Ectodermal cell (in vitro differentiated cells): ENCODE data around the gene MBD3.

Experiments
- H3K27ac ChIP-seq: 2 replicates; pipeline ENCODE4 v1.7.0; 2013; ENCODE audit warnings: mild to moderate bottlenecking, low read depth, low read length; ENCODE audit not compliant: insufficient read depth, poor library complexity, severe bottlenecking
- H3K27me3 ChIP-seq: 2 replicates; pipeline ENCODE4 v1.7.0; 2013; ENCODE audit warnings: mild to moderate bottlenecking, low read length; ENCODE audit not compliant: insufficient read depth, control insufficient read depth, poor library complexity, severe bottlenecking
- H3K36me3 ChIP-seq: one replicate; pipeline ENCODE4 v1.7.0; 2013; ENCODE audit warnings: low read length; ENCODE audit not compliant: control insufficient read depth, insufficient read depth
- H3K4me1 ChIP-seq: one replicate; pipeline ENCODE4 v1.7.0; 2013; ENCODE audit warnings: low read length; ENCODE audit not compliant: control insufficient read depth, insufficient read depth
- H3K4me3 ChIP-seq: 2 replicates; pipeline ENCODE4 v1.7.0; 2013; ENCODE audit warnings: low read depth, low read length, control low read depth; ENCODE audit not compliant: insufficient read depth
- H3K9me3 ChIP-seq: 2 replicates; pipeline ENCODE4 v1.7.0; 2013; ENCODE audit warnings: mild to moderate bottlenecking, low read length, moderate library complexity; ENCODE audit not compliant: control insufficient read depth
- WGBS, 2 experiments: methylation state at CpG; one replicate each; pipeline ENCODE4 v1.1.7; 2013; ENCODE audit warnings: missing lambda C conversion rate in 2 of 2; 5-methylcytosine and 5-hydroxymethylcytosine counted together

The MBD3 gene

DNA sequence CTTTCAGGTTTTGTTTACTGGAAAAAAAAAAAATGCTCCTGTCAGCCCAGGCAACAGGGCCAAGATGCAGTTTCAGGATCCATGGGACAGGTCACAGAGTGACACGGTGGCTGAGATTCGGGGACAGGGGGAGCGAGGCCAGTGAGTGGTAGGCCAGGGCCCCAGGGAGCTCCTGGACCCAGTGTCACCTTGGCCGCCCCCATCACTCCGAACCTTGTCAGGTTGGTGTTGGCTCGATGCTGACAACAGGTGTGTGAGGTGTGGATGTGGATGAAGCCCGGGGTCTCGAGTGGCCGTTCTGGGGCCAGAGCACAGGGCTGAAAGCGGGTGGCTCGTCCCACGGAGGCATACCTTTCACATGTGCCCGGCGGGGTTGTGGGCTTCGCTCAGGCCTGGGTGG lies 18.7 kb upstream of the MBD3 start:
- Histone ChIP-seq H3K4me1 (no peaks in the 10 kb centered on the region), H3K27ac (no peak overlapping the region), H3K4me3 (no peak overlapping the region), H3K36me3 (peaks cover 49% of the 10 kb centered on the region), H3K27me3 (no peaks in the 10 kb centered on the region), H3K9me3 (no peaks in the 10 kb centered on the region)
- 96% methylated on average over 15 of the region's 15 CpGs for WGBS, 2 experiments

DNA sequence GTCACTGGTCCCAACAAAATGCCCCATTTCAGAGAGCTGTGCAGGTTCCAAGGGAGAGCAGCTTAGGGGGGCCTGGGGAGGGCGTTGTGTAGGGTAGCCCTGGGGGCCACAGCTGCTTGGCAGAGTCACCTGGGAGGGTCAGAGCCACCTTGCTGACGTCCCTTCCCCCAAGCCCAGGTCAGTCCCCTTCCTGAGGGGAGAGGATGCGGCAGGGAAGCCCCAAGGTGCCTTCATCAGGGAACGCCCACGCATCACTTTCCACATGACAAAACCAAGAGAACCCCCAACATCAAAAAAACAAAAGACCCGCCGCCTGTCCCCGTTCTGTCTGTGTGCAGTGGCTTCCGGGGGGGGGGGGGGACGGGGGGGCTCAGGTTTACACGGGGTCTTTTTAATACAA lies 17.9 kb upstream of the MBD3 start:
- Histone ChIP-seq H3K27ac (no peak overlapping the region), H3K27me3 (no peaks in the 10 kb centered on the region), H3K36me3 (peaks cover 44% of the 10 kb centered on the region), H3K9me3 (no peaks in the 10 kb centered on the region), H3K4me1 (no peaks in the 10 kb centered on the region), H3K4me3 (no peak overlapping the region)
- WGBS, 2 experiments: 84 to 93% methylated on average over 9 to 11 of the region's 11 CpGs

DNA sequence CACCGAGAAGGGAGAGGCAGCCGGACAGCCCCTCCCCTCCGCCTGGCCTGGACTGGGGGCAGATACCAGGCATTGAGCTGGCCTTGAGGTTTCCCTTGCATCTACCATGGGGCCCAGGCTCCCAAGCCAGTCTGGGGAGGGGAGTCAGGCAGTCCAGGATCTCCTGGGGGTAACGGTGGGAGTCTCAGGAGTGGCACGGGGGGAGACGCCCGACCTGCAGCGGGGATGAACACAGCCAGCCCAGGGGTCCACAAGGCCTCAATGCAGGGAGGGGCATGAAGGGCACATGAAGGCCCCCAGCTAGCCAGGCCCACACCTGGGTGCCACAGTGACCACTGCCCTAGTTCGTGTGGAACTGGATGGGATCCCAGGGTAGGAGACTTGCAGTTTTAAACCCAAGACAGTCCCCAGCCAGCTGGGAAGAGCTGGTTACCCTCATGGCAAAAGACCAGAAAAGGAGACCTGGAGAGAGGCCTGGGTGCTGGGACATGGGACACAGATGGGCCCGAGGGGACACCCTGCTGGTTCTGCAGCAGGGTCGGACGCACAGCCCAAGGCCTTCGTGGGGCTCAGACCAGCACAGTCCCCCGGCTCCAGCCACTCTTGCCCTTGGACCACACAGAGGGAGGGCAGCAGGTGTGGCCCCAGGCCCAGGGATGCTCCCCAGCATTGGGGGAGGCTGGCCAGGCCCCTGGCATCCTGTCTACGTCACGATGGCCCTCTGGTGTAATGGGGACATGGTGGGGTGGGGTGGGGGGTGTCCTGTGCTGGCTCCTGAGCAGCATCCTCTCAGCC lies 17.2 kb upstream of the MBD3 start:
- Histone ChIP-seq H3K27me3 (no peaks in the 10 kb centered on the region), H3K36me3 (peaks cover 37% of the 10 kb centered on the region), H3K9me3 (no peaks in the 10 kb centered on the region), H3K4me3 (no peak overlapping the region), H3K27ac (no peak overlapping the region), H3K4me1 (no peaks in the 10 kb centered on the region)
- 95 to 96% methylated on average over 16 of the region's 16 CpGs for WGBS, 2 experiments

GRCh38 chr19:1609103-1609396 lies 16.4 kb upstream of the MBD3 start:
- Histone ChIP-seq H3K9me3 (no peaks in the 10 kb centered on the region), H3K4me1 (no peaks in the 10 kb centered on the region), H3K27ac (no peak overlapping the region), H3K27me3 (no peaks in the 10 kb centered on the region), H3K4me3 (no peak overlapping the region), H3K36me3 (peaks cover 29% of the 10 kb centered on the region)
- 90 to 92% methylated on average over 10 of the region's 10 CpGs for WGBS, 2 experiments

DNA sequence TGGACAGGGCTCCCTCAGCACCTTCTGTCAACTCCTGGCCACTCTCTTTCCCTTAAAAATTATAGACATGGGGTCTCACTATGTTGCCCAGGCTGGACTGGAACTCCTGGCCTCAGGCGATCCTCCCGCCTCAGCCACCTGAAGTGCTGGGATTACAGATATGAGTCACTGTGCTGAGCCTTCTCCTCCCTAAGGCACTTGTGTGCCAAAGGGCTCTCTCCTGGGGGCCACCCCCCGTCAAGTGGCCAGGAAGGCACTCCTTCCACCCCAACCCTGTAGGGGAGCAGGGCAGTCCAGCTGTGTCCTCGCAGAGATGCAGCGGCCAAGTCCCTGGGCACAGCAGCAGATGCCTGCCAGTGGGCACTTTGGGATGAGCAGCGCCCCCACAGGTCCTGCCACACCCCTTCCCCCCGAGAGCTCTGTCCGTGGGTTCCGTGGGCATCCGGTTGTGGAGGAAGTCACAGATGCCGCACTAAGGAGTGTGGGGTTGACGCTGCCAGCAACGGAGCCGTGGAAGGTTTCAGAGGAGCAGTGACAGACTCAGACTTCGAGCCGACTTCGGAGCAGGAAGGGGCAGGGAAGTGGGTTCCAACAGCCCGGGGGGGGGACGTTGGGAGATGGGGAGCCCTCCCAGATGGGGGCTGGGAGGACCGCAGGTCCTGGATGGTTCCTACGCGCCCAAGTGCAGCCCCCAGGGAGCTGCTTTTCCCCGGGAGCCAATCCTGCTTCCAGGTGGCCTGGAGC lies 15.9 kb upstream of the MBD3 start:
- H3K4me1 ChIP-seq: no peaks in the 10 kb centered on the region
- H3K27me3 ChIP-seq: no peaks in the 10 kb centered on the region
- H3K9me3 ChIP-seq: no peaks in the 10 kb centered on the region
- H3K27ac ChIP-seq: no peak overlapping the region
- WGBS, 2 experiments: 92 to 94% methylated on average over 23 of the region's 23 CpGs
- H3K4me3 ChIP-seq: no peak overlapping the region
- peaks cover 23% of the 10 kb centered on the region for H3K36me3 ChIP-seq

GRCh38 chr19:1606138-1606651 lies 13.5 kb upstream of the MBD3 start:
- Histone ChIP-seq H3K4me3 (peak overlapping the region; percentile 84), H3K27ac (peak overlapping the region; percentile 96), H3K9me3 (no peaks in the 10 kb centered on the region), H3K36me3 (peaks cover 5% of the 10 kb centered on the region), H3K4me1 (no peaks in the 10 kb centered on the region), H3K27me3 (no peaks in the 10 kb centered on the region)
- WGBS, 2 experiments: 56 to 58% methylated on average over 16 of the region's 16 CpGs

DNA sequence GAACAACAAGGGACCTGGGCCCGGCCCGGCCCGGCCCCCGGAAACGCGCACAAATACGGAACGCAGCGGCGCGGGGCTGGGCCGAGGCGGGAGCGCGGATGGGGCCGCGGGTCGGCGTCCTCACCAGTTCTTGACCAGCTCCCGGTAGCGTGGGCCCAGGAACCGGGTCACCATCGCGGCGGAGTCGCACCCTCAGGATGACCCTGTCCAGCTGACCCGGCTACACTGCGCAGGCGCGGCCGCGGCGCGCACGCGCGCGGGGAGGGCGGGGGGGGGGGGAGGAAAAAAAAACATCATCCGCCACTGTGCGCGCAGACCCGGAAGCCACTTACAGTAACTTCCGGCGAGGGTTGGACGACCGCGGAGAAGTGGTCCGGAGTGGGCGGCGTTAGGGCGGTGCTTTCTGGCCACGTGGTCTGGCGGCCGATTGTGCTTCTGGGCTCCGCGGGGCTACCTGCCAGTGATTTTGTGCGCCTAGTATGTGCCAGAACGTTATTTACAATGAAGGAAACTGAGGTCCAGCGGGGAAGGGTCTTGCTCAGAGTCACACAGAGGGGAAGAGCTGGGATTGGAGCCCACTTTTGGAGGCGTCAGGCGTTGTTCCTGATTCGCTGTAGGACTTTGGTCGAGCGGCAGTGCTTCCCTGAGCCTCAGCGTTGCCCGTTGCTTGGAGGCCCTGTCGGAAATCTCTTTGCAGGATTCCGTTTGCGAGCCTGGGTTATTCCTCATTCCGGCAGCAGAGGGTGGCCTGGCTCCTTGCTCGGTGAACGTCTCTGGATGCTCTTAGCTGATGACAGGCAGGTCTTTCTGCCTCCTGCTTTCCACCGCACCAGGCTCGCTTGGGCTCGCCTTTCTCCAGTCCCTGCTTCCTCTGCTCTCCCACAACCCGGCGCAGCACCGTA lies 12.8 kb upstream of the MBD3 start, which contains the start of gene UQCR11:
TSS of gene UQCR11 (minus strand) at position 227 of the 902 bp plus-strand sequence. CDS start at position 174, 53 bp downstream.
- H3K27me3 ChIP-seq: no peaks in the 10 kb centered on the region
- peak within 1 kb of the TSS; percentile 96 for H3K27ac ChIP-seq
- peak within 1 kb of the TSS; percentile 84 for H3K4me3 ChIP-seq
- H3K9me3 ChIP-seq: no peaks in the 10 kb centered on the region
- no peaks in the 10 kb centered on the region for H3K4me1 ChIP-seq
- 0 to 1% methylated on average over 79 of the region's 79 CpGs for WGBS, 2 experiments
- peaks cover 2% of the 10 kb centered on the region for H3K36me3 ChIP-seq

DNA sequence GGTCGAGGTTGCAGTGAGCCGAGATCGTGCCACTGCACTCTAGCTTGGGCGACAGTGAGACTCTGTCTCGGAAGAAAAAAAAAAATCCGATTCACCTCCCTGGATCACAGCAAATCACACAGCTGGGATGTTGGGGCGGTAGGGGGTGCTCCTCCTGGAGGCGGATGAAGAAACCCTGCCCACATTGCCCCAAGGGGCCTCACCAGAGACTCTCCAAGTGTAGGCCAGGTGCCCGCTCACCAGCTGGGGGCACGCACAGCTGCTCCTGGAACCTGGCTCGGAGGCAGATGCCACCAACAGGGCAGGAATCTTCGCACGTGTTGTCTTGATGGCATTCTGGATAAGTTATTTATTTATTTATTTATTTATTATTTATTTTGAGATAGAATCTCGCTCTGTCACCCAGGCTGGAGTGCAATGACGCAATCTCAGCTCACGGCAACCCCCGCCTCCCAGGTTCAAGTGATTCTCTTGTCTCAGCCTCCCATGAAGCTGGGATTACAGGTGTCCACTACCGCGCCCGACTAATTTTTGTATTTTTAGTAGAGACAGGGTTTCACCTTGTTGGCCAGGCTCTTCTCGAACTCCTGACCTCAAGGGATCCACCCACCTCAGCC lies 9.5 kb upstream of the MBD3 start:
- 95 to 97% methylated on average over 19 to 21 of the region's 21 CpGs for WGBS, 2 experiments
- H3K36me3 ChIP-seq: peaks cover 8% of the 10 kb centered on the region
- H3K27ac ChIP-seq: no peak overlapping the region

DNA sequence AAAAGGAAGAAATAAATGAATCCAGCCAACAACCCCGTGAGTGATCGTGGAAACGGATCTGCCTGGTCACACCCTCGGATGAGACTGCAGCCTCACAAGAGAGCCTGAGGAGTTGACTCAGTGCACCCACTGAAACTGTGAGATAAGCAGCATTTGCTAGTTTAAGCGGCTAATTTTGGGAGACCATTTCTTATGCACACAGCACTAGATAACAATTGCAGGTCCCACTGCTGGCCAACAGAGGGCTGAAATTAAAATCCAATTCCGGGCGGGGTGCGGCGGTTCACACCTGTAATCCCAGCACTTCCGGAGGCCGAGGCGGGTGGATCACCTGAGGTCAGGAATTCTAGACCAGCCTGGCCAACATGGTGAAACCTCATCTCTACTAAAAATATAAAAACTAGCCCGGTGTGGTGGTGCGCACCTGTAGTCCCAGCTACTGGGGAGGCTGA lies 9.0 kb upstream of the MBD3 start:
- Histone ChIP-seq H3K27ac (no peak overlapping the region), H3K9me3 (no peaks in the 10 kb centered on the region), H3K4me3 (no peak overlapping the region), H3K36me3 (peaks cover 11% of the 10 kb centered on the region), H3K4me1 (no peaks in the 10 kb centered on the region), H3K27me3 (no peaks in the 10 kb centered on the region)
- 92 to 94% methylated on average over 14 of the region's 14 CpGs for WGBS, 2 experiments

More for the DNA sequence above, 9.5 kb upstream of the MBD3 start:
- H3K4me1 ChIP-seq: no peaks in the 10 kb centered on the region
- no peaks in the 10 kb centered on the region for H3K27me3 ChIP-seq
- no peaks in the 10 kb centered on the region for H3K9me3 ChIP-seq
- H3K4me3 ChIP-seq: no peak overlapping the region
